Measurements from ENCODE around the gene TUBB4B.
A peak's percentile ranks its signal among the peaks of the same experiment; 100 is the strongest.

Gene TUBB4B

DNA sequence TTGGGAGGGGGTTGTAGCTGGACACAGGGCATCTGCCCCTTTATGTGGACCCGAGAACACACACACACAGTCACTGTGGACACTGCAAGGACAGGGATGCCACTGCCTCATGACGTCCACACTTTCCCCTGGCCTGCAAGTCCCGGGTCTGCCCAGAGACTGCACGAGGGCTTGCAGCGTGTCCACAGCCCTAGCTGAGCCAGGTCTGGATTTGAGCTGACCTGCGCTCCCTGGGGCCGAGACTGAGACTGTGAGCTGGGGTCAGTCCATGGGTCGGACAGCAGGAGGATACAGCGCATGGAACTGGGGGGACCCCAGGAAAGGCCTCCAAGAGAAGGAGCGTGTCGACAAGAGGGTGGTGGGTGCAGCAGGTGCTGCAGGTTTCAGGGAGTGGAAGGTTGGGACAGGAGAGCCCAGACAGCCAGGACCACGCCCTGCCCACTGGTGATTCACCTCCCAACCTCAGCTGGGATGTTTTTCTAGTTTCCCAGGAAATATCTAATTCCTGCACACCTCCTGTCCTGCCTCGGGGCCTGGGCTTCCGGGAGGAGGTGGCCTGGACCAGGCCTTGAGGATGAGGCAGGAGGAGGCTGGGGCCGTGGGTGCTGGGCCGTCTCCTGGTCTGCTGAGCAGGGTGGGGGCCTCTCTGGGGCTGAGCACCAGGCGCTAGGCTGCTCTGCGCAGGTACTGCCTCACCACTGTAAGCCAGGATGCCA, 14.6 kb upstream of the TUBB4B start:
- DNase-seq, result no peak

DNA sequence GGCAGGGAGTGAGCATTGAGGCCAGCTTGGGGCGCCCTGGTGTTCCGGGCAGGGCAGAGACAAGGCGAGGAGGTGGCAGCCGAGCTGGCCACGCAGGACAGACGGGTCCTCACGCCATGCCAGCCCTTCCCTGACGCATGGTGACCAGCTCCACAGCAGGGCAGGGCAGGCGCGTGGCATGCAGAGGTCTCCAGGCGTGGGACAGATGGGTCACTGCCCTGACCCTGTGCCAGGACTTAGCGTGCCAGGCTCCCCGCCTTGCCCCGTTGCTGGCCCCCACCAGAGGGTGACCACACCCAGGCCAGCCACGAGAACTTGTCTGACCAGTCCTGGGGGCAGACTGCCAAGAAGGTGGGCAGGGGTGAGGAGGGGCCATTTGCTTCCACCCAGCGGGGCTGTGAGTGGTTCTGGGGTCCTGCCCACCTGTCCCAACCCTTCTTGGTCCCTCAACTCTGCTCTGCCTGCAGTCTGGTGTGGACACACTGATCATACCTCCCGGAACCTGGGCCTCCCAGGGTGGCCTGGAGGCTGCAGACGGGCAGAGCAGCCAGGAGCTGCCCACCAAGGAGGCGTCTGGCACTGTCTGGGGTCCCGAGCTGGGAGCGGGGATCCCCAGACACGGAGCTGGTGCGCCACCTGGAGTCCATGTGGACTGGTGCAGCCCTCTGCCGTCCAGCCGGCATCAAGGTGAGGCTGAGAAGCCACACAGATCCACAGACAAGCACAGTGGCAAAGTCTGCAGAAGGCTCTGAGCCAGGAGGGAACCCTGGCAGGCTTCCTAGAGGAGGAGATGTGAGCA, 13.8 kb upstream of the TUBB4B start, which contains the start of gene RNF224:
Gene RNF224, plus strand, starts transcription at position 449 of the 799 bp plus-strand sequence. CDS start 834 bp downstream, outside the sequence.
- peak; percentile 59 for DNase-seq

DNA sequence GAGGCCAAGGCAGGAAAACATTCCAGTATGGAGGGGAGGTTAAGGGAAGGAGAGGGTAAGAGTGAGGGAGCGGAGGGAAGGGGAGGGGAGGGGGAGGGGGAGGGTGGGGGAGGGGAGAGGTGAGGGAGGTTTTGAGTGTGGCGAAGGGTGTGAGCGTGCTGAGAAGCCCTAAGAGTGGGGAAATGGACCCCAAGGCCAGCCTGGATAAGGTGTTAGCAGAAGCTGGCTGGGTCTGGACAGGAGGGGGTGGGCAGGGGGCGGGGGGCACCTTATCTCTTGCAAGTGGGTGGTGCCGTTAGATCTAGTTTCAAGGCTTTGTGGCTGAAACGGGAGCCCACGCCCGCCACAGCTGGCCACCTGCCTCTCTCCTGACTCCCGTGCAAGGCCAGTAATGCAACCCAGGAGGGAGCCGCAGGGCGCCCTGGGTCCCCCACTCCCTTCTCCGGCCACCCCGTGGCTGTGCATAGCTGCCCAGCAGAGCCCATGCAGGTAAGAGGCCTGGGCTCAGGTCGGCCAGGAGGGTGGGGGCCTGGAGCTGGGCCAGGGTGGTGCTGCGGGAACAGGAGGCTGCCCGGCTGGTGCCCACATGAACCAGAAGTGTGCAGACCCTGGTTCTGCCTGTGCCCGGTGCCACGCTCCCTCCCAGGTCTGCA, 13.1 kb upstream of the TUBB4B start:
- DNase-seq, result no peak

DNA sequence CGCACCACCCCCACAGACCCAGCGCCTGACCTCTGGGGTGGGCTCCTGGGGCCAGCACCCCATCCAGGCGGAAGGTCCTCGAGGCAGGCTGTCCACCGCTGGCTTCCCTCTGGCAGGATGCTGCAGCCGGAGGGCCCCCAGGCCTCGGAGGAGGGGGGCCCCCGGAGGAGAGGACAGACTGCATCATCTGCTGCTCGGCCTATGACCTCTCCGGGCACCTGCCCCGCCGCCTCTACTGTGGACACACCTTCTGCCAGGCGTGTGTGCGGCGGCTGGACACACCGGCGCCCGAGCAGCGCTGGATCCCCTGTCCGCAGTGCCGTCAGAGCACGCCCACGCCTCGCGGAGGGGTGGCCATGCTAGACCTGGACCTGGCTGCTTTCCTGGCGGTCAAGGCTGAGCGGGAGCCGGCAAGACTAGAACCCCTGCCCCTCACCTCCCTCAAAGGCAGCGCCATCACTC, 12.6 kb upstream of the TUBB4B start:
- DNase-seq, result no peak

- no peak for DNase-seq
Observed at GRCh38 chr9:137228968-137229896, 11.9 kb upstream of the TUBB4B start.

- no peak for DNase-seq
Observed at GRCh38 chr9:137229903-137230704, 11.0 kb upstream of the TUBB4B start.

- no peak for DNase-seq
Observed at GRCh38 chr9:137230705-137231371, 10.2 kb upstream of the TUBB4B start, which contains the start of gene SLC34A3. TSS of gene SLC34A3 (plus strand) at chr9:137230901. CDS start at chr9:137231703, 802 bp downstream.

GRCh38 chr9:137231372-137232039, 9.6 kb upstream of the TUBB4B start:
- DNase-seq, result no peak

DNA sequence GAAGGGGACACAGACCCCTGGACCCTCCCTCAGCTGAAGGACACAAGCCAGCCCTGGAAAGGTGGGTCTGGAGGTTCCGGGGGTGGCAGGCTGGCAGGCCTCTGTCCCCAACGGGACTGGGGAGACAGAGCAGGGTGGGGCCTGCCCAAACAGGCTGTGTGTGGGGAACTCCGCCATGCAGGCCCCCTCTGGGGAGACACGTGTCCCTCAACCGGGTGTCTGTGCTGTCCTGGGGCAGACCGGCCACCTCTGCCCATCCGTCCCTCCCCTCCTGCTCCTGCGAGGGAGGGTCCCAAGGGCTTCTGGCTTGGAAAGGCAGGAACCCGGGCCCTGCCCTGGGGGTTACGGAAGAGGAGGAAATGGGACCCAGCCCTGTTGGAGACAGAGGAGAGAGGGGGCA, 9.0 kb upstream of the TUBB4B start:
- DNase-seq, result no peak

GRCh38 chr9:137232510-137232909, 8.6 kb upstream of the TUBB4B start:
- no peak for DNase-seq

DNA sequence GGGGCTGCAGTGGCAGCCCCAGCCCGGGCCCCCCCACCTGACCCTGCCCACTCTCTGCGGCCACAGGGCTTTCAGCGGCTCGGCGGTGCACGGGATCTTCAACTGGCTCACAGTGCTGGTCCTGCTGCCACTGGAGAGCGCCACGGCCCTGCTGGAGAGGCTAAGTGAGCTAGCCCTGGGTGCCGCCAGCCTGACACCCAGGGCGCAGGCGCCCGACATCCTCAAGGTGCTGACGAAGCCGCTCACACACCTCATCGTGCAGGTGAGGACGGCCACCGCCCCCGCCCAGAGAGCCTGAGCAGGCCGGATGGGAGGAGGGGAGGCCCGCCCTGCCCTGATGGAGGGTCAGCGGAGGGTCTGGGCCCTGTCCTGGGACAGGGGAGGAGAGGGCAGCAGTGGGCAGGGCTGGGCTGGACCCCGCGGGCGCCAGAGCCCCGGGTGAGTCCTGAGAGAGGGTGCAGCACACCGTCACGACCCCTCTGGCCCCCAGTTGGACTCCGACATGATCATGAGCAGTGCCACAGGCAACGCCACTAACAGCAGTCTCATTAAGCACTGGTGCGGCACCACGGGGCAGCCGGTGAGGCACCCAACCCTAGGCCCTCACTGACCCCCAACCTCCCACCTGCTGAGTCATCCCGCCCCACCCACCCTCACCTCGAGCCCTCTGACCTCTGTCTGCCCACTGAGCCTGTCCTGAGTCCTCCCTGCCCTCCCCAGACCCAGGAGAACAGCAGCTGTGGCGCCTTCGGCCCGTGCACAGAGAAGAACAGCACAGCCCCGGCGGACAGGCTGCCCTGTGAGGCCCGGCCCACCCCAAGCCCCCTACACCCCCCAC, 7.7 kb upstream of the TUBB4B start:
- no peak for DNase-seq

GRCh38 chr9:137234055-137234697, 6.9 kb upstream of the TUBB4B start:
- no peak for DNase-seq

DNA sequence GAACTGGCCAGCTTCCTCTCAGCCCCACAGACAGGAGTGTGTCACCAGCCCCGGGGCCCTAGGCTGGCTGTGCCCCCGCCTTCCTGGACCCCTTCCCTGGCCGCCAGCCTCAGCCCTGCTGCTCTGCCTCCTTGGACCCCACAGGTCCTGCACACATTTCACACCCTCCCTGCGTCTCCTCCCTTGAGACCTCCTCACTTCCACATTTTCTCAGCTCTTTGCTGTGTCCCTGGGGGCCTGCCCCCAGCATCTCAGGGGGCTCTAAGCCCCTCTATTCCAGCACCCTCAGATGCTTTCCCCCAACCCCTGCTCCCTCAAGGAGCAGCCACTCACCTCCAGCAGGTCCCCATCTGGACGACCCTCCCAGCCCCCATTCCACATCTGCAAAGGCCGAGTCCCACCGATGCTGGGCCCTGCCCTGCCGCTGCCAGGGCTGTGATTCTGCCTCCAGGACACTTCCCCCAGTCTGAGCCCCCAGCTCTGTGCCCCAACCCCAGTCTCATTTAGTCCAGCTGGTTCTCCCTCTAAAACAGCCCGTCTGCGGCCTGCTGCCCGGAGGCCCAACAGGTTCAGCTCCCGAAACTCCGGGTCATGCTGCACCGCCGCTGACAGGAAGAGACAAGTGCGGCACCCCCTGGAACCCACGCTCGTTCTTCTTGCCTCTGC, 6.2 kb upstream of the TUBB4B start:
- no peak for DNase-seq

DNA sequence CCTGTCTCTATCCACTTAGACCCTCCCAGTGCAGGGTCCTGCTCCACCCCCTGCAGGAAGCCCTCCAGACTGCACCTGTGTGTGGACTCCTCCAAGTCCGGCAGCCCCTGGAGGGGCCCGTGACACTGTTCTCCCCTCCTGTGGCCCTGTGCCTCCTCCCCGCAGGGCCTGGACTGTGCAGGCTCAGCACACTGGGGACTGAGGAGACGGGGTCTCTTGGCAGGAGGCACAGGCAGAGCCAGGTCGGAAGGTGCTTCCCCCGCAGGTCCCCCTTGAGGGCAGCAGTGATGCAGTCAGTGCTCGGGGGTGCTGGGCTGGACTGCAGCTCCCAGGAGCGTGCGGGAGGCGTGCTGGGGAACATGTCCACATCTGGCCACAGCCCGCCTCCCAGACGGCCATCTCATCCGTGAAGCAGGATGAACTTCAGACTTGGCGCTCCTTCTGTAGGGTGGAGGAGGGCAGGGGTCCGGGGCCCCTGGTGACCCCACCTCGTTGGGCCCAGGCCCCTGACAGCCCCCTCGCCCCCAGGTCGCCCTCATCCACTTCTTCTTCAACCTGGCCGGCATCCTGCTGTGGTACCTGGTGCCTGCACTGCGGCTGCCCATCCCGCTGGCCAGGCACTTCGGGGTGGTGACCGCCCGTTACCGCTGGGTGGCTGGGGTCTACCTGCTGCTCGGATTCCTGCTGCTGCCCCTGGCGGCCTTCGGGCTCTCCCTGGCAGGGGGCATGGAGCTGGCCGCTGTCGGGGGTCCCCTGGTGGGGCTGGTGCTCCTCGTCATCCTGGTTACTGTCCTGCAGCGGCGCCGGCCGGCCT, 5.5 kb upstream of the TUBB4B start:
- no peak for DNase-seq

DNA sequence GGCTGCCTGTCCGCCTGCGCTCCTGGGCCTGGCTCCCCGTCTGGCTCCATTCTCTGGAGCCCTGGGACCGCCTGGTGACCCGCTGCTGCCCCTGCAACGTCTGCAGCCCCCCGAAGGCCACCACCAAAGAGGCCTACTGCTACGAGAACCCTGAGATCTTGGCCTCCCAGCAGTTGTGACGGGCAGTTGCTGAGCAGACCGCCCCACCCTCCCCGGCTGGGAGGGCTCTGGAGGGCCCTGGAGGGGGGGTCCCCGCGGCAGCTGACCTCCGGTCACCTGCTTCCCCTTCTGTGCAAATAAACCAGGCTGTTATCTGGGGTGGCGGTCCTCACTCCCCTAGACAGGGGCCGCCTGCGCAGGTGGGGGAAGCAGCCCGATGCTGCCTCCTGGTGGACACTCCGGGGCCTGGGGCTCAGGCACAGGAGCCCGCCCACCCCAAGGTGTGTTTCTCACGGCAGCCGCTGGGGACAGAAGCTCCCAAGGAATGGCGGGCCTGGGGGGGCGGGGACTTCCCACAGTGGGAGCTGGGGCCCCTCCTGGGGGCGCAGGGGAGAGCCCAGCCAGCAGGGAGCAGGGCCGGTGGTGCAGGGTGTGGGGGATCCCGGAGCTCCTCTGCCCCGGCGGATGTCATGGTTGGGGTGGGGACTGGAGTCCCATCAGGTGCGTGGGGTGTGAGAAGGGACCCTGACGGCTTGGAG, 4.7 kb upstream of the TUBB4B start:
- DNase-seq, result peak; percentile 54

GRCh38 chr9:137236936-137237421, 4.1 kb upstream of the TUBB4B start:
- no peak for DNase-seq

Measured in NCI-H1694 (cell line).